Thyroid gland (tissue), 4 donors: Measurements from ENCODE around the gene ALKBH3.

Source experiments
- CTCF ChIP-seq, 6 experiments: fragments of 200-600 bp in 3 of 6; fragments of 450-650 bp in 3 of 6; sonication (generic) in 3 of 6; IDR thresholded peaks; one replicate each; pipeline ENCODE4 v1.5.1; 2016 to 2019; ENCODE audit warnings: antibody characterized with exemption in 6 of 6, mild to moderate bottlenecking in 2 of 6, inconsistent platforms in 1 of 6, moderate library complexity in 1 of 6
- POLR2A ChIP-seq, 2 donors: fragments of 450-650 bp; IDR thresholded peaks; one replicate each; pipeline ENCODE4 v1.6.1; 2017; ENCODE audit warnings: antibody characterized with exemption in 2 of 2, mild to moderate bottlenecking in 2 of 2, moderate library complexity in 1 of 2

DNA sequence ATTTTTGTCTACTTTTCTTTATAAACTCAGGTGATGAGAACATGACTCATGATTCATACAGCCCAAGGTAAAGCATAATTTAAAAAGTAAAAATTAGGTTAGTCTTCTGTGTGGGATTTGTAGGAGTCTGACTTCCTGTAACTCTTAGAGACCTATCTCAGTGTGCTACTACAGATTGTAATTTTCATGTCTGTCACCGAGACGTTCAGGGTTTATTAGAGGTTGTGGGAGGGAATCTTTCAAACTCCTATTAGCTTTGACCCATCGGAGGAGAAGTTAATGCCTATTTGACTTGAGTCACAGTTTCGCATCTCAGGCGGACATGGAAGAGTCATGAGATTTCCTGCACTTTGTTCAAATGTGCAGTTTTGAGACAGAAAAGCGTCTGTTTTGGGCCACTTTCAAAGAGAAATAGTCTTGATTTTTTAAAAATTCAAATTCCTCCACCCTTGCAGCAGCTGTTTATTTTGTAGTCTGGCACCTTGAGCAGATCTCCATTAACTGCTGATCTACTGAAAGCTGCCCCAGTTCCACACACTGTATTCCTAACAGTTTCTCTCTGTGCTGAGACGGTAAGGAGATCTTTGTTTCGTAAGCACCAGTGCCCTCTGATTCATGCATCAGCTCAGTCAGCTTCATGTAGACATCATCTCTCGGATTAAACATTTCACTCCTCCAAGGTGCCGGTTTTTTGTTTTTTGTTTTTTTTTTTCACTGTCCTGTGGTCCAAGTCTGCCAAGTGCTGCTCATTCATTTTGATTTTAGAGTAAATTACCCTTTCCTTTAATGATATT is 24.3 kb downstream of the ALKBH3 start:
- TF ChIP-seq CTCF (IDR thresholded peaks at IDR 0.05) (no peak), POLR2A (IDR thresholded peaks at IDR 0.05) (no peak)
